Measurements from ENCODE around the gene TPBGL. TPM values are rescaled to one million over a fixed set of nuclear protein-coding genes. Genes with fewer than 3 reads are reported as not detected.
A peak's percentile ranks its signal among the peaks of the same experiment; 100 is the strongest.

TPBGL gene
- total RNA-seq, 1 donor from 2014 or later, result not detected

DNA sequence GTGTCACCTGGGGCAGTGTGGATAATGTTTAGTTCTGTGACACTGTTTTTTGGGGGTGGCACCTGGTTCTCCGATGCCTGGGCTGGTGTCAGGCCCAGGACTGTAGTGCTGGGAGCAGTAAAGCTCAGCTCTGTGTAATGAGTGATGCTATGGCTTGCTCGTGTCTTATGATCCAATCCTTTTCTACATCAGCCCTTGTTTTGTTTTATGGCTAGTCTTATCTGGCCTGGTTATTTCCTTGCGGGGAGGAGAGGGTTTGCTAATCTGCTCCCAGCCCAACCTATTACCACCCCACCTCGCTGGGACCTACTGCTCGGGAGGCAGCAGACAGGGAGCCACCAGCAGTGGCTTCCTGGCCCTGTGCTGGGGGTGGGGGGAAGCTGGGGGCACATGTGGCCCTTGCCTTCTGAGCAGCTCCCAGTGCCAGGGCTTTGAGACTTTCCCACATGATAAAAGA lies 35.0 kb upstream of the TPBGL start:
- DNase-seq (ENCODE audit: low spot score) (no peak), ATAC-seq (no peak)

DNA sequence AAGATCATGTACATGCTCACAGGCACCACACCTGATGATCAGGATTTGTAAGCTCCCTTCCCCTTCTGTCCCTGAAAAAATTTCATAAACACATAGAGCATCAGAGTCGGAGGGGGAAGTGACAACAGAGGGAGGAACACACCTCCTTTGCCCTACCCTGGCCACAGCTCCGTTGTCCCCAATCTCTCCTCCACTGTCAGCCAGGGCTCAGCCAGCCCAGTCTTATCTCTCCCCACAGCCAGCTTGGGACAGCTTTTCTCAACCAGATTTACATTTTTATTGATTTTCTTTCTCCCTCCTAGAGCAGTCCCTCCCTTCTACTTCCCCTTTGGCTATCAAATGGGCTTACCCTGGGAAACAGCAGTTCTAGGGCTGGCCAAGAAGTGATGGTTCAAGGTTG lies 32.1 kb upstream of the TPBGL start:
- ATAC-seq, result peak; percentile 2
- DNase-seq (ENCODE audit: low spot score), result no peak

GRCh38 chr11:75212411-75212810 lies 28.2 kb upstream of the TPBGL start:
- DNase-seq (ENCODE audit: low spot score), result no peak
- ATAC-seq, result no peak

DNA sequence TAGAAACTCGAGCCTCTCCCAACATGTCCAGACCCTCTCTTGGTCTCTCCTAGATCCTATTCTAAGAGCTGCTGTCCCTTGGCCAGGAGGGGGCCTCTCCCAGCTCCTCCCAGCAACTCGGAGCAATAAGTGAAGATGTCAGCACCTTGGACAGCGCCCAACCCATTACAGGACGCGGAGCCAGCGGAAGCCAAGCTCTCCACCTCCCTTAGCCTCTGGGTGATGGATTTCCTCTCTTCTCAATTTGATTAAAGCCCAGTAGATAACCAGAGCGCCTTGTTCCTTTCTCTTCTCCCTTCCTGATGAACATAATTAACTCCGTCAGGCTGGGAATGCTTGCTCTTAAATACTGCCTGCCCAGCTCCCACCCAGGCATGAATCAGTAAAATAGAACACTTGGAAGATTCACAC lies 26.2 kb upstream of the TPBGL start:
- ATAC-seq (peak; percentile 85), DNase-seq (ENCODE audit: low spot score) (peak; percentile 65)

GRCh38 chr11:75214843-75215242 lies 25.7 kb upstream of the TPBGL start:
- no peak for ATAC-seq
- DNase-seq (ENCODE audit: low spot score), result no peak

GRCh38 chr11:75219869-75220268 lies 20.7 kb upstream of the TPBGL start:
- DNase-seq (ENCODE audit: low spot score), result no peak

DNA sequence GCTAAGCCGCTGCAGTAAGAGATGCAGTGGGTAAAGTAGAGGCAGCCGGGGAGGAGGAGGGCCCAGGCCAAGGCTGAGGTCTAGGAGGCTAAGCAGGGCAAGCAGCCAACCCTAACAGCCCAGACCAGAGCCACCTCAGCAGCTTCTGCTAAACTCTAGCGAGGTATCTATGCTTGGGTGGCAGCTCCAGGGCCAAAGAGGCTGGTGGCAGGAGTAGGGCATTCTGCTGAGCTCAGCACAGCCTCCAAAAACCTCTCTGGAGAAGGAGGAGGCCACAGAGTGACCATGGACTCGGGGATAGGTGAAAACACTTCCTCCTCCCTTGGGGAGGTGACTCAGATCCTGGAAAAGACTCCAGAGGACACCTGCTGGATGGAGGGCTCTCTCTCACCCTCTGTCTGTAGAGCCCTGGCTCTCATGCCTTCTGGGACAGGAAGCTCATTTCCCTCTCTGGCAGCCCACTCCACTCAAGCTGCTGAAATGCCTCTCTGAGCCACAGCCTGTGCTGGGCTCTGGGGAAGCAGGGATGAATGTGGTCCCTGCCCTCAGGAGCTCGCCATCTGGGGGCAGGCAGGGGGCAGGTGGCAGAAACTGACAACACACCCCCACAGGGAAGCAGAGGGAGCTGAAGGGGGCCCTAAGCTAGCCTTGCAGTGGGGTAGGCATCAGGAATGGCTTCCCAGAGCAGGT lies 16.5 kb upstream of the TPBGL start:
- ATAC-seq (peak; percentile 57), DNase-seq (ENCODE audit: low spot score) (no peak)

More at GRCh38 chr11:75219869-75220268, 20.7 kb upstream of the TPBGL start:
- no peak for ATAC-seq

- no peak for ATAC-seq
- DNase-seq (ENCODE audit: low spot score), result no peak
These were observed 14.8 kb upstream of the TPBGL start for GRCh38 chr11:75225794-75226193.

- ATAC-seq, result no peak
- no peak for DNase-seq (ENCODE audit: low spot score)
These were observed 11.1 kb upstream of the TPBGL start for GRCh38 chr11:75229466-75229865.

- no peak for DNase-seq (ENCODE audit: low spot score)
- no peak for ATAC-seq
These were observed 10.0 kb upstream of the TPBGL start for GRCh38 chr11:75230621-75231020.

DNA sequence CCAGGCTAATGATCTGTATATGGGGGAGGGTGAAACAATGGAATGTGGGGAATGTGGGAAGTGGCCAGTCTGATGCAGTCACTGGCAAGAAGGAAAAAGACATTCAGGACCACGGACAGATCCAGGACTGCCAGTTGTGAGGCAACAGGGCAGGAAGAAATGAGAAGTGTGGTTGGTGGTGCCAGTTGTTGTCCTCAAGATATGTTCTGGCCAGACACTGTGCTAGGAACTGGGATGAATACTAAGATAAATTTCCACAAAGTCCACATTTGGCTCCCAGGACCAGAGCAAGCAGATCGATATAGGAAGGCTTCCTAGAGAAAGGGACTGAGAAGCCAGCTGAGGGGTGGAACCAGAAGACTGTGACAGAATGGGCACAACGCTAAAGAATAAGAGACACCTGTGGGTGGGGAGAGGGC lies 6.8 kb upstream of the TPBGL start:
- DNase-seq (ENCODE audit: low spot score) (no peak), ATAC-seq (peak; percentile 77)

DNA sequence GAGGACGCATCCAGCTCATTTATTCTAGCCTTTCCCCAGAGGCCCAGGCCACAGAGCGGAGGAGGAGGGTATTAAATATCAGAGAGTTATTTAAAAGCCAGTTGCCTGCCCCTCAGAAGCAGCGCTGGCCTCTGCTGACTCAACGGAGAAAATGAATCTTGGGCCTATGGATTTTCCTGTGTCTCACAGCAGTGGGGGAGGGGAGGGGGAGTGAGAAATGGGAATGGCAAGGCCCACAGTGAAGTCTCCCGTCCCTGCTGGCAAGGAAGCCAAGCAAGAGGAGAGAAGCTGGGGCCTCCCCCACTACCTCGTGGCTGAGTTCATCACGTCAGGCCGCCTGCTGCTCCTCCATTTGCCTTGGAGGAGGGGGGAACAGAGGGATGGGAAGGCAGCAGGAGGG lies 4.5 kb upstream of the TPBGL start:
- DNase-seq (ENCODE audit: low spot score), result no peak
- ATAC-seq, result no peak

- ATAC-seq, result no peak
- DNase-seq (ENCODE audit: low spot score), result no peak
These were observed 3.5 kb upstream of the TPBGL start for GRCh38 chr11:75237050-75237449.

GRCh38 chr11:75238595-75239440 lies 1.8 kb upstream of the TPBGL start:
- DNase-seq (ENCODE audit: low spot score) (no peak), ATAC-seq (no peak)

GRCh38 chr11:75239531-75240290 lies 863 bp upstream of the TPBGL start:
- no peak for DNase-seq (ENCODE audit: low spot score)
- ATAC-seq, result no peak

GRCh38 chr11:75241036-75241905 lies 697 bp downstream of the TPBGL start:
- DNase-seq (ENCODE audit: low spot score) (peak; percentile 88), ATAC-seq (peak; percentile 98)

DNA sequence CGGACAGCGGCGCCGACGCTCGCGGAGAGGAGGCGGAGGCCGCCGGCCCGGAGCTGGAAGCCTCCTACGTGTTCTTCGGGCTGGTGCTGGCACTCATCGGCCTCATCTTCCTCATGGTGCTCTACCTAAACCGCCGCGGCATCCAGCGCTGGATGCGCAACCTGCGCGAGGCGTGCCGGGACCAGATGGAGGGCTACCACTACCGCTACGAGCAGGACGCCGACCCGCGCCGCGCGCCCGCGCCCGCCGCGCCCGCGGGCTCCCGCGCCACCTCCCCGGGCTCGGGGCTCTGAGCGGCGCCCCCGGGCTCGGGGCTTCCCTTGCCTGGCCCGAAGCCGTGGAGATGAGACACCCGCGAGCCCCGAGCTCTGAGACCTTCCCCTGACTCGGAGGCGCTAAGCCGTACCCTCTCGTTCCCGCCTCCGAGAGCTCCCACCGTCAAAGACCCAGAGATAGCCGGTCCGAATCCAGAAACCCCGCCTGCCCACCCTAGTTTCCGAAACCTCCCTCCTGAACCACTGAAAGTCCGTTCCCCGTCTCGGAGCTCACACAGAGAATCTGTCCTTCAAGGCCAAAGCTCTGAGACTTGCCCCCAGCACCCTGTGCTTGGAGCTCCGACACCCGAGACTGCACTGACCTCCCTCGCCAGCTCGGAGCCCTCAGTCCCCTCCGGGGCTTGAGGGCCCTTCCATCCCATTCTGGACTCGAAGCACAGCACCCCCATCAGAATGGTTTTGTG lies 1.5 kb downstream of the TPBGL start:
- ATAC-seq, result no peak
- DNase-seq (ENCODE audit: low spot score), result no peak

- DNase-seq (ENCODE audit: low spot score) (no peak), ATAC-seq (no peak)
These were observed 2.4 kb downstream of the TPBGL start for GRCh38 chr11:75242722-75243600.

All from left lobe of liver (tissue), 2 donors.